Measurements from ENCODE around the gene KLF7.
A peak's percentile ranks its signal among the peaks of the same experiment; 100 is the strongest.

The KLF7 gene

GRCh38 chr2:207131594-207131993 is 34.2 kb downstream of the KLF7 start:
- H3K4me1 ChIP-seq, result peaks cover 0 to 93% (median 47%) of the 10 kb centered on the region in 4 donors
- H3K27ac ChIP-seq, result peak overlapping the region; percentile 84 to 100
- intact Hi-C loops (cut with DNase I; ENCODE audit: low total_unique reads), result loop anchor here (5.0 to 10.0 kb wide), 2 partner anchors 36 to 87 kb away; partner anchors contain the start of gene KLF7
- no peaks in the 10 kb centered on the region for H3K27me3 ChIP-seq
- no peak overlapping the region for H3K4me3 ChIP-seq
- no peaks in the 10 kb centered on the region for H3K36me3 ChIP-seq
- DNase-seq, result no peak
- no peak for TF ChIP-seq CTCF (IDR thresholded peaks at IDR 0.05)
- H3K9me3 ChIP-seq, result no peaks in the 10 kb centered on the region

- no peaks in the 10 kb centered on the region for H3K36me3 ChIP-seq
- H3K4me1 ChIP-seq, result peaks cover 0 to 93% (median 43%) of the 10 kb centered on the region in 4 donors
- H3K9me3 ChIP-seq, result no peaks in the 10 kb centered on the region
- intact Hi-C loops (cut with DNase I; ENCODE audit: low total_unique reads), result loop anchor here (5.0 to 10.0 kb wide), 2 partner anchors 36 to 86 kb away; partner anchors contain the start of gene KLF7
- DNase-seq, result no peak
- TF ChIP-seq CTCF (IDR thresholded peaks at IDR 0.05), result no peak
- peak overlapping the region; percentile 84 to 100 for H3K27ac ChIP-seq
- no peaks in the 10 kb centered on the region for H3K27me3 ChIP-seq
- no peak overlapping the region for H3K4me3 ChIP-seq
Observed at GRCh38 chr2:207130958-207131521, 34.7 kb downstream of the KLF7 start.

- Histone ChIP-seq H3K27ac (peak overlapping the region; percentile 35 to 84), H3K4me1 (peaks cover 0 to 85% (median 32%) of the 10 kb centered on the region in 4 donors), H3K36me3 (no peaks in the 10 kb centered on the region), H3K27me3 (no peaks in the 10 kb centered on the region), H3K9me3 (no peaks in the 10 kb centered on the region), H3K4me3 (no peak overlapping the region)
- no peak for DNase-seq
- no peak for TF ChIP-seq CTCF (IDR thresholded peaks at IDR 0.05)
- intact Hi-C loops (cut with DNase I; ENCODE audit: low total_unique reads), result loop anchor here (5.0 to 10.0 kb wide), 2 partner anchors 37 to 85 kb away; partner anchors contain the start of gene KLF7
Observed at GRCh38 chr2:207129821-207130220, 35.9 kb downstream of the KLF7 start.

GRCh38 chr2:207128867-207129266 is 36.9 kb downstream of the KLF7 start:
- no peak for DNase-seq
- no peak for TF ChIP-seq CTCF (IDR thresholded peaks at IDR 0.05)
- Histone ChIP-seq H3K4me3 (no peak overlapping the region), H3K27me3 (no peaks in the 10 kb centered on the region), H3K27ac (peak overlapping the region in 1 of 2 donors; percentile 35), H3K9me3 (no peaks in the 10 kb centered on the region), H3K36me3 (peaks cover 2 to 4% (median 4%) of the 10 kb centered on the region in 3 donors), H3K4me1 (peaks cover 0 to 84% (median 26%) of the 10 kb centered on the region in 4 donors)
- intact Hi-C loops (cut with DNase I; ENCODE audit: low total_unique reads), result no loop called here

GRCh38 chr2:207126724-207127308 is 38.9 kb downstream of the KLF7 start:
- Histone ChIP-seq H3K9me3 (no peaks in the 10 kb centered on the region), H3K27ac (peak overlapping the region in 1 of 2 donors; percentile 30), H3K4me3 (no peak overlapping the region), H3K36me3 (peaks cover 7 to 19% (median 14%) of the 10 kb centered on the region in 3 donors), H3K27me3 (no peaks in the 10 kb centered on the region), H3K4me1 (peaks cover 0 to 83% (median 21%) of the 10 kb centered on the region in 4 donors)
- intact Hi-C loops (cut with DNase I; ENCODE audit: low total_unique reads), result no loop called here
- TF ChIP-seq CTCF (IDR thresholded peaks at IDR 0.05), result no peak
- no peak for DNase-seq
